Lung (tissue), 12 donors: ENCODE data around the gene NBEAL2. TPM values are rescaled to one million over a fixed set of nuclear protein-coding genes. Genes with fewer than 3 reads are reported as not detected.
A peak's percentile ranks its signal among the peaks of the same experiment; 100 is the strongest.

ENCODE experiments used
- ATAC-seq: fragments of 200-7000 bp; cut with Tn5 transposase; one replicate; pipeline ENCODE4 v1.9.1; 2020; ENCODE audit warnings: moderate number of reproducible peaks; ENCODE audit not compliant: insufficient read depth, low FRiP score
- DNase-seq, 3 donors: peaks; one replicate each; pipeline ENCODE4 v3.0.0-alpha.2; 2013 to 2017
- H3K27ac ChIP-seq, 2 donors: one replicate each; pipeline ENCODE4 v1.5.1; 2013; ENCODE audit warnings: mild to moderate bottlenecking in 2 of 2, moderate library complexity in 2 of 2, control low read depth in 1 of 2, inconsistent platforms in 1 of 2, low read depth in 1 of 2, low read length in 1 of 2
- H3K27me3 ChIP-seq, 3 donors: one replicate each; pipeline ENCODE4 v1.5.1; 2013; ENCODE audit warnings: low read length in 2 of 3; ENCODE audit not compliant: control insufficient read depth in 3 of 3, insufficient read depth in 3 of 3
- H3K36me3 ChIP-seq, 4 donors: one replicate each; pipeline ENCODE4 v1.5.1; 2013; ENCODE audit warnings: low read length in 4 of 4, mild to moderate bottlenecking in 1 of 4, moderate library complexity in 1 of 4; ENCODE audit not compliant: control insufficient read depth in 4 of 4, insufficient read depth in 4 of 4
- H3K4me1 ChIP-seq, 5 donors: one replicate each; pipeline ENCODE4 v1.5.1; 2013; ENCODE audit warnings: low read length in 5 of 5, mild to moderate bottlenecking in 2 of 5, moderate library complexity in 1 of 5; ENCODE audit not compliant: control insufficient read depth in 5 of 5, insufficient read depth in 5 of 5
- H3K4me3 ChIP-seq: one replicate; pipeline ENCODE4 v1.5.1; 2013; ENCODE audit warnings: mild to moderate bottlenecking, control low read depth, moderate library complexity
- H3K9ac ChIP-seq, 2 donors: one replicate each; pipeline ENCODE4 v1.5.1; 2013; ENCODE audit warnings: low read length in 2 of 2, control low read depth in 1 of 2; ENCODE audit not compliant: insufficient read depth in 1 of 2
- H3K9me3 ChIP-seq, 4 donors: one replicate each; pipeline ENCODE4 v1.5.1; 2013; ENCODE audit warnings: low read length in 3 of 4, mild to moderate bottlenecking in 1 of 4, moderate library complexity in 1 of 4; ENCODE audit not compliant: control insufficient read depth in 4 of 4, insufficient read depth in 3 of 4
- whole genome bisulfite sequencing, 2 donors: extraction: QIAGEN DNeasy Blood & Tissue Kit; methylation state at CpG; one replicate each; pipeline ENCODE4 v1.1.7; 2013; 5-methylcytosine and 5-hydroxymethylcytosine counted together
- polyA plus RNA-seq, 2 donors: library from polyadenylated mRNA; stranded (reverse); fragments of 200-250 nt; gene quantifications; one replicate each; pipeline ENCODE4 v1.2.1, GENCODE V29; 2013
- total RNA-seq, 2 donors: library from RNA; depleted of rRNA in 1 of 2; stranded (reverse); fragments of >200 nt in 1 of 2; gene quantifications; one replicate each; pipeline ENCODE4 v1.2.1, GENCODE V29; 2014 to 2021
- TF ChIP-seq, protein P1 (sequence below): IDR thresholded peaks from 2 replicates; pipeline ENCODE4 v1.5.1; 2012; ENCODE audit warnings: mild to moderate bottlenecking; ENCODE audit errors: control extremely low read depth, extremely low read depth
- donor health status: control.
- donor health status: control.
- donor health status: Bipolar disorder and iron deficiency.
- donor health status: healthy.
- donor health status: DM: yes; HTN: yes; CAD: no.

The NBEAL2 gene
- total and polyA plus RNA-seq, 4 donors, result 64.4 to 191 (median 136) TPM

DNA sequence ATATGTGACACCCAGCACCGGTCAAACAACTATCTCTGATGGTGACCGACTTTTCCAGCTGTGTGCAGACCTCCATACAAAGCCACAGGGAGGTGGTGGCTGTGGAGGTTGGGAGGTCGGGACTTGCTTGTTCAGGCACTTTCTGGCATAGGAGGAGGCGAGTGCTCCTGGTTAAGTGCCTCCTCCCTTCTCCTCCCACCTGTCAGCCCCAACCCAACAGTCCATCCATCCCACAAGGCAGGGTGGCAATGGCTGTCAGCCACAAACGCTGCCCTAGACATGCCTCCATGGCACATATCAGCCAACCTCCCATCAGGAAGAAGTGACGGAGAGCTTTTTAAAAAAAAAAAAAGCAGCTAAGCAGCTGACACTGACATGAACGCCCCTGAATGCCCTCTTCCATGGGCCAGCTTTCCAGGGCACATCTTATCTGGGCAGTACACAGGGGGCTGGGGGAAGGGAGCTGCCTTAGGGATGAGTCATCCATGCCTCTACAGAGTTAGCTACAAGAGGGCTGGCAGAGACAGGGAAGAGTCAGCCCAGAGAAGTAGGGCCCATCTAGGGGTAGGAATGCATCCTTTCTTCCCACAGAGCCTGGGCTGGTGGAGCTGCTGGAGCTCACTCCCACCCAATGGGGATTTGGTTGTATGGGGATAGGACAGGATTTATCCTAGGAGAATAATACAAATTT, 44.2 kb upstream of the NBEAL2 start:
- ATAC-seq, result peak; percentile 66
- no peaks in the 10 kb centered on the region for H3K9me3 ChIP-seq
- TF ChIP-seq, protein P1, sequence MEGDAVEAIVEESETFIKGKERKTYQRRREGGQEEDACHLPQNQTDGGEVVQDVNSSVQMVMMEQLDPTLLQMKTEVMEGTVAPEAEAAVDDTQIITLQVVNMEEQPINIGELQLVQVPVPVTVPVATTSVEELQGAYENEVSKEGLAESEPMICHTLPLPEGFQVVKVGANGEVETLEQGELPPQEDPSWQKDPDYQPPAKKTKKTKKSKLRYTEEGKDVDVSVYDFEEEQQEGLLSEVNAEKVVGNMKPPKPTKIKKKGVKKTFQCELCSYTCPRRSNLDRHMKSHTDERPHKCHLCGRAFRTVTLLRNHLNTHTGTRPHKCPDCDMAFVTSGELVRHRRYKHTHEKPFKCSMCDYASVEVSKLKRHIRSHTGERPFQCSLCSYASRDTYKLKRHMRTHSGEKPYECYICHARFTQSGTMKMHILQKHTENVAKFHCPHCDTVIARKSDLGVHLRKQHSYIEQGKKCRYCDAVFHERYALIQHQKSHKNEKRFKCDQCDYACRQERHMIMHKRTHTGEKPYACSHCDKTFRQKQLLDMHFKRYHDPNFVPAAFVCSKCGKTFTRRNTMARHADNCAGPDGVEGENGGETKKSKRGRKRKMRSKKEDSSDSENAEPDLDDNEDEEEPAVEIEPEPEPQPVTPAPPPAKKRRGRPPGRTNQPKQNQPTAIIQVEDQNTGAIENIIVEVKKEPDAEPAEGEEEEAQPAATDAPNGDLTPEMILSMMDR, result no peak
- H3K36me3 ChIP-seq, result peaks cover 0 to 19% (median 12%) of the 10 kb centered on the region in 4 donors
- no peak overlapping the region for H3K4me3 ChIP-seq
- no peak overlapping the region for H3K9ac ChIP-seq
- H3K27ac ChIP-seq, result peak overlapping the region; percentile 90 to 97
- DNase-seq, result peak; percentile 75 to 85 (median 76)
- H3K27me3 ChIP-seq, result no peaks in the 10 kb centered on the region
- 48 to 59% methylated on average over 7 of the region's 7 CpGs for WGBS, 2 donors
- peaks cover 34 to 65% (median 58%) of the 10 kb centered on the region in 5 donors for H3K4me1 ChIP-seq

DNA sequence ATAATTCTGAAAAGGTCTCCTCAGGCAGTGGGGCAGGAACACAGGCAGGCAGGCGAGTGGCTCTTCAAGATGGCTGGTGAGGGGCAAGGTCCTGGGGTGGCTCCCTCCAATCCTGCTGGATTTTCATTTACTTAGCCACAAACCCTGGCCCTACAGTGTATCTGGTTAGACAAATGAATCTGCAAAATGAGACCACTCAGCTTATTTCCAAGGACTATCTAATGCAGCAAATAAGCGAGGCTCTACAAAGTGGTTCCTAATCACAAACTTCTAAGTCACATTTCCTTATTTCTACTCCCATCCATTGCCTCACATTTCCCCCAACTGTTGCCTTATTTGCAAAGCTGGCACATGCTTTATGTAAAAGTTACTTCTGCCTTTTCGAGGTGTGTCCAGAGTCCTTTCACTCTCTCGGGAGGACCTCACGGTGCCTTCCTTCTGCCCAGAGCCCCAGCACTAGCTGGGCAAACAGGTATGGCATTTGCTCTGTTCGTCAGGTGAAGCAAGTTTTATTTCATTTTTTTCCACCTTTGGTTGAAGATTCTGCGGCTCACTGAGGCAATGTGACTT, 43.4 kb upstream of the NBEAL2 start:
- Histone ChIP-seq H3K27me3 (no peaks in the 10 kb centered on the region), H3K27ac (peak overlapping the region; percentile 72 to 87), H3K4me3 (no peak overlapping the region), H3K36me3 (peaks cover 0 to 23% (median 12%) of the 10 kb centered on the region in 4 donors), H3K4me1 (peaks cover 34 to 60% (median 50%) of the 10 kb centered on the region in 5 donors), H3K9ac (no peak overlapping the region), H3K9me3 (no peaks in the 10 kb centered on the region)
- TF ChIP-seq, protein P1, result no peak
- DNase-seq (no peak), ATAC-seq (no peak)
- WGBS, 2 donors, result 46 to 60% methylated on average over 7 of the region's 7 CpGs

DNA sequence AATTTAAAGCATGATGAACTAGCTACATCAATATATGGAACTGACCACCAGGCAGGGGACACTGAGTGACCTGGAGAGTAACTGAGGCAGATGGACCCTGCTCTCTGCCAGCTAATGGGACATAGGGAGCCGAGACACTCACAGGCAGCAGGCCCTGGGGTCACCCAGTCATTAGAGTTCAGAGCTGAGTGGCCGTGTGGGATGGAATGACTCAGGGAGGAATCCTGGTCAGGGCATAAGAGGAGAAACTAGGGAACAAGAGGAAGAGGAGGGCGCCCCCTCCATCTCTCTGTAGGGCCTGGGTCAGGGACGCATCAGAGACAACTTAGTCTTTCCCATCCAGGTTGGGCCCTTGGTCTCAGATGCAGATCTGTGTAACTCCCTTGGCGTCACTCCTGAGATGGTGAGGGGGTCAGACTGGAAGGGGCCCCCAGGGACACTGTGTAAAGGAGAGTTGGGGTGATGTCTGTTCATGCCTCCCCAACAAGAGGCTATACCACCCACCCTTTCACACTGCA, 42.7 kb upstream of the NBEAL2 start:
- TF ChIP-seq, protein P1, result no peak
- peaks cover 31 to 56% (median 43%) of the 10 kb centered on the region in 5 donors for H3K4me1 ChIP-seq
- no peaks in the 10 kb centered on the region for H3K9me3 ChIP-seq
- peak overlapping the region; percentile 26 to 87 for H3K27ac ChIP-seq
- no peaks in the 10 kb centered on the region for H3K27me3 ChIP-seq
- H3K4me3 ChIP-seq, result no peak overlapping the region
- DNase-seq (no peak), ATAC-seq (no peak)
- peaks cover 0 to 23% (median 14%) of the 10 kb centered on the region in 4 donors for H3K36me3 ChIP-seq
- WGBS, 2 donors, result 82 to 90% methylated on average over 5 of the region's 5 CpGs
- no peak overlapping the region for H3K9ac ChIP-seq
